B cell (primary cell): ENCODE measurements around the gene OR52H1. TPM values are rescaled to one million over a fixed set of nuclear protein-coding genes. Genes with fewer than 3 reads are reported as not detected.

Source experiments
- ATAC-seq: fragments of 200-7000 bp; cut with Tn5 transposase; one replicate; pipeline ENCODE4 v1.10.0; 2021; ENCODE audit warnings: low read depth, mild to moderate bottlenecking, moderate number of reproducible peaks, moderate library complexity
- CTCF ChIA-PET: fragments of 350-600 bp; sonication (Branson Sonifier 250); formaldehyde crosslinking; loops from one replicate; lab custom pipeline; 2021; ENCODE audit warnings: antibody characterized with exemption, inconsistent platforms; lab: Charles Lee
- POLR2A ChIA-PET: fragments of 350-600 bp; sonication (Branson Sonifier 250); formaldehyde crosslinking; loops from one replicate; lab custom pipeline; 2021; ENCODE audit warnings: antibody characterized with exemption; lab: Charles Lee
- DNase-seq: peaks from one replicate; pipeline ENCODE4 v3.0.0; 2013
- H2AFZ ChIP-seq: 2 replicates; pipeline ENCODE4 v1.6.1; 2012; ENCODE audit warnings: mild to moderate bottlenecking, low read depth, low read length; ENCODE audit not compliant: insufficient read depth, poor library complexity, severe bottlenecking
- H3K27ac ChIP-seq, 2 donors: 1 replicate in 1 of 2; 2 replicates in 1 of 2; pipeline ENCODE4 v1.5.1; 2012 to 2013; ENCODE audit warnings: low read length in 2 of 2, mild to moderate bottlenecking in 2 of 2, moderate library complexity in 1 of 2
- H3K27me3 ChIP-seq, 4 experiments: fragments of 200-600 bp in 1 of 4; sonication (generic) in 1 of 4; replicated peaks in 1 of 4; 1 replicate in 2 of 4; 2 replicates in 2 of 4; pipeline versions ENCODE4 v1.6.1 to v1.7.0; 2013 to 2016; ENCODE audit warnings: low read length in 3 of 4, mild to moderate bottlenecking in 2 of 4, mixed read lengths in 1 of 4, moderate library complexity in 1 of 4; ENCODE audit not compliant: insufficient read depth in 4 of 4, control insufficient read depth in 3 of 4; ENCODE audit errors: control extremely low read depth in 1 of 4
- H3K36me3 ChIP-seq, 2 experiments: replicated peaks in 1 of 2; 1 replicate in 1 of 2; 2 replicates in 1 of 2; pipeline versions ENCODE4 v1.6.1 to v1.7.1; 2013; ENCODE audit warnings: low read length in 1 of 2; ENCODE audit not compliant: insufficient read depth in 2 of 2, control insufficient read depth in 1 of 2; ENCODE audit errors: control extremely low read depth in 1 of 2, extremely low read depth in 1 of 2
- H3K4me1 ChIP-seq, 2 donors: fragments of 200-600 bp in 1 of 2; sonication (generic) in 1 of 2; 1 replicate in 1 of 2; 2 replicates in 1 of 2; pipeline versions ENCODE4 v1.5.1 to v1.6.1; 2013 to 2017; ENCODE audit warnings: low read length in 2 of 2; ENCODE audit not compliant: control insufficient read depth in 2 of 2, insufficient read depth in 2 of 2
- H3K4me2 ChIP-seq: replicated peaks from 2 replicates; pipeline ENCODE3; 2012; ENCODE audit warnings: mild to moderate bottlenecking, low read depth, low read length; ENCODE audit not compliant: poor library complexity, severe bottlenecking
- H3K4me3 ChIP-seq, 5 experiments: fragments of 200-600 bp in 1 of 5; sonication (generic) in 1 of 5; 1 replicate in 3 of 5; 2 replicates in 2 of 5; pipeline versions ENCODE4 v1.5.1 to v1.7.0; 2011 to 2016; ENCODE audit warnings: low read length in 4 of 5, mild to moderate bottlenecking in 4 of 5, low read depth in 2 of 5, control low read depth in 1 of 5, moderate library complexity in 1 of 5; ENCODE audit not compliant: insufficient read depth in 1 of 5; ENCODE audit errors: control extremely low read depth in 1 of 5, extremely low read depth in 1 of 5
- H3K79me2 ChIP-seq: fragments of 200-600 bp; sonication (generic); one replicate; pipeline ENCODE4 v1.6.0; 2016; ENCODE audit warnings: low read length; ENCODE audit not compliant: control insufficient read depth, insufficient read depth
- H3K9ac ChIP-seq: fragments of 200-600 bp; sonication (generic); 2 replicates; pipeline ENCODE4 v1.6.1; 2017; ENCODE audit warnings: mild to moderate bottlenecking, low read length, moderate library complexity
- H3K9me3 ChIP-seq, 3 donors: one replicate each; pipeline versions ENCODE4 v1.6.1 to v1.7.1; 2013; ENCODE audit warnings: low read length in 2 of 3; ENCODE audit not compliant: control insufficient read depth in 2 of 3, insufficient read depth in 1 of 3; ENCODE audit errors: control extremely low read depth in 1 of 3
- H4K20me1 ChIP-seq: 2 replicates; pipeline ENCODE4 v1.6.0; 2012; ENCODE audit warnings: mild to moderate bottlenecking, low read length; ENCODE audit not compliant: insufficient read depth, control insufficient read depth, poor library complexity, severe bottlenecking
- H3K27ac Mint-ChIP-seq: one replicate; pipeline ENCODE4 v1.8.0; 2021; ENCODE audit warnings: mixed read lengths
- H3K27me3 Mint-ChIP-seq: one replicate; pipeline ENCODE4 v1.8.0; 2021; ENCODE audit warnings: mixed read lengths
- H3K4me1 Mint-ChIP-seq: one replicate; pipeline ENCODE4 v1.8.0; 2021; ENCODE audit warnings: mixed read lengths
- H3K4me3 Mint-ChIP-seq: one replicate; pipeline ENCODE4 v1.8.0; 2021; ENCODE audit warnings: mixed read lengths
- H3K9me3 Mint-ChIP-seq: one replicate; pipeline ENCODE4 v1.8.0; 2022; ENCODE audit warnings: mixed read lengths; ENCODE audit not compliant: insufficient read depth
- EZH2 ChIP-seq: IDR thresholded peaks from 2 replicates; pipeline ENCODE4 v1.6.1; 2012; ENCODE audit warnings: borderline replicate concordance, low read depth, mild to moderate bottlenecking, moderate library complexity, low read length; ENCODE audit not compliant: insufficient read depth, poor library complexity, severe bottlenecking
- WGBS: methylation state at CpG from one replicate; pipeline ENCODE4 v1.1.5; 2013; ENCODE audit warnings: missing lambda C conversion rate; ENCODE audit not compliant: insufficient coverage; 5-methylcytosine and 5-hydroxymethylcytosine counted together
- intact Hi-C: fragments of 100-400 bp; cut with micrococcal nuclease; formaldehyde crosslinking; loops from one replicate; pipeline ENCODE4 v1.10.0; 2022
- polyA plus RNA-seq: library from polyadenylated mRNA; depleted of rRNA; stranded (reverse); fragments of >200 nt; gene quantifications from 2 replicates; pipeline ENCODE4 v1.2.3, GENCODE V29; 2012
- total RNA-seq, 2 donors: library from RNA; stranded (reverse); fragments of 120-200 nt in 1 of 2; gene quantifications; 1 replicate in 1 of 2; 2 replicates in 1 of 2; pipeline versions ENCODE4 v1.2.3 to v1.2.4, GENCODE V29; 2013 to 2022
- TF ChIP-seq, protein P1 (sequence below): fragments of 200-600 bp; IDR thresholded peaks from one replicate; pipeline ENCODE4 v1.8.0; 2022; ENCODE audit warnings: antibody characterized with exemption, mild to moderate bottlenecking

OR52H1 gene
- total and polyA plus RNA-seq, 2 donors (not counting 1 experiment from before 2014, with no cell fraction given): 0.15 to 0.37 TPM

DNA sequence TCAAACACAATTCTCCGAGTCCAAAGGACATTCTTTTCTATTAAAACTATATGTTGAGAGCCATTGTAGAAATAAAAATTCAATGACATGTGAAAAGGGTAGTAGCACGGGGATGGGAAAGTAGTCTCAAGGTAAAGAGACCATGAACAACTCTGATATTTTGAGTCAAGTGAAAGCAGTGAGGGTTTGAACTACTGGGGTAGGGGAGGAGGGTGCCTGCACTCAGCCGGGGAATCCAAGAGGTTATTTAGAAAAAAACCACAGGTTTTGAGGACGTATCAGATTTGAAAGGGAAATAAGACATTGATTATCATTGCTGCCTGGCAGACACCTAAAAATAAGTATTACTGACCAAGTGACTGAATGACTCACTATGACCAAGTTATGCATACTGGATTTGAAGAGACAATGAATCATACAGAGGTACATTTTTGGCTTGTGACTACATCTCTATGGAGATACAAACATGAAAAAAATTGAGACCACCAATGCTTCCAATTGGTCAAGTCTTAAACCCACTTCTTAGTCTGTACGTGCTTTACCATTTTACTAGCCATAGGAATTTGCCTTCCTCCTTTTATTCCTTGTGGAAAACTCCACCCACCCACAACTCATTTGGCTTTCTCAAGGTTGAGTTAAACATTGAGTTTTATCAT is 2.2 kb upstream of the OR52H1 start:
- Histone ChIP-seq H3K4me2 (no peak overlapping the region), H3K27me3 (no peaks in the 10 kb centered on the region), H3K4me1 (no peaks in the 10 kb centered on the region), H2AFZ (no peak overlapping the region), H3K36me3 (no peaks in the 10 kb centered on the region), H4K20me1 (no peaks in the 10 kb centered on the region), H3K9ac (no peak overlapping the region), H3K9me3 (no peaks in the 10 kb centered on the region), H3K79me2 (no peaks in the 10 kb centered on the region), H3K4me3 (no peak overlapping the region), H3K27ac (no peak overlapping the region)
- Mint-ChIP-seq H3K27ac (no peak overlapping the region), H3K27me3 (peaks cover 12% of the 10 kb centered on the region), H3K4me1 (no peaks in the 10 kb centered on the region), H3K9me3 (no peaks in the 10 kb centered on the region), H3K4me3 (no peak overlapping the region)
- ChIA-PET POLR2A (no interaction called here), CTCF (no interaction called here)
- TF ChIP-seq EZH2: no peak
- DNase-seq: no peak
- intact Hi-C loops: no loop called here
- ATAC-seq: no peak
- WGBS: 42% methylated on average over 3 of the region's 5 CpGs

DNA sequence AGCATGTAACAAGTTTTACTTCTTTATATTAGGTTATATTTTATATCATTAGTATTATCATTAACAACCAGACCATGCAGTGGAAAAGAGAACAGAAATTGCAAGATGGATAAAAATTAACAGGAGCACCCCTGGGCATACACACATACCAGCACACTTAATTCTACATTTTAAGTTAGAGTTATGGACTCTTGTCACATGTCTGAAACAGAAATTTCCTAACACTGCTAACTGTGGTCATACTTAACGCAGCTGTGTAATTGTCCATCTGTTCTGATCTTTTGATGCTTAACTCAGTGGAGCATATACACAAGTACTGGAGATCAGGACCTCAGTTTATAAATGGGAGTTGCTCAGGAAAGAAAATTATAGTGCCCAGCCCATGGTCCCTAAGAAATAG is 358 bp downstream of the OR52H1 start:
- ChIA-PET CTCF (no interaction called here), POLR2A (no interaction called here)
- ATAC-seq (no peak), DNase-seq (no peak)
- no peak for TF ChIP-seq EZH2
- TF ChIP-seq, protein P1, sequence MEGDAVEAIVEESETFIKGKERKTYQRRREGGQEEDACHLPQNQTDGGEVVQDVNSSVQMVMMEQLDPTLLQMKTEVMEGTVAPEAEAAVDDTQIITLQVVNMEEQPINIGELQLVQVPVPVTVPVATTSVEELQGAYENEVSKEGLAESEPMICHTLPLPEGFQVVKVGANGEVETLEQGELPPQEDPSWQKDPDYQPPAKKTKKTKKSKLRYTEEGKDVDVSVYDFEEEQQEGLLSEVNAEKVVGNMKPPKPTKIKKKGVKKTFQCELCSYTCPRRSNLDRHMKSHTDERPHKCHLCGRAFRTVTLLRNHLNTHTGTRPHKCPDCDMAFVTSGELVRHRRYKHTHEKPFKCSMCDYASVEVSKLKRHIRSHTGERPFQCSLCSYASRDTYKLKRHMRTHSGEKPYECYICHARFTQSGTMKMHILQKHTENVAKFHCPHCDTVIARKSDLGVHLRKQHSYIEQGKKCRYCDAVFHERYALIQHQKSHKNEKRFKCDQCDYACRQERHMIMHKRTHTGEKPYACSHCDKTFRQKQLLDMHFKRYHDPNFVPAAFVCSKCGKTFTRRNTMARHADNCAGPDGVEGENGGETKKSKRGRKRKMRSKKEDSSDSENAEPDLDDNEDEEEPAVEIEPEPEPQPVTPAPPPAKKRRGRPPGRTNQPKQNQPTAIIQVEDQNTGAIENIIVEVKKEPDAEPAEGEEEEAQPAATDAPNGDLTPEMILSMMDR: no peak
- H3K27ac ChIP-seq: no peak overlapping the region
- no peaks in the 10 kb centered on the region for H4K20me1 ChIP-seq
- no peaks in the 10 kb centered on the region for H3K79me2 ChIP-seq
- Mint-ChIP-seq H3K27me3 (peaks cover 9% of the 10 kb centered on the region), H3K9me3 (no peaks in the 10 kb centered on the region), H3K4me3 (no peak overlapping the region), H3K27ac (no peak overlapping the region), H3K4me1 (no peaks in the 10 kb centered on the region)
- no peak overlapping the region for H3K9ac ChIP-seq
- no peaks in the 10 kb centered on the region for H3K4me1 ChIP-seq
- WGBS: no CpG with 5 or more reads among the region's 1 CpG
- no peak overlapping the region for H2AFZ ChIP-seq
- no peaks in the 10 kb centered on the region for H3K27me3 ChIP-seq
- H3K4me2 ChIP-seq: no peak overlapping the region
- intact Hi-C loops: no loop called here
- no peak overlapping the region for H3K4me3 ChIP-seq
- H3K9me3 ChIP-seq: no peaks in the 10 kb centered on the region
- no peaks in the 10 kb centered on the region for H3K36me3 ChIP-seq
